Measurements from ENCODE around the gene CHD5.

The CHD5 gene

DNA sequence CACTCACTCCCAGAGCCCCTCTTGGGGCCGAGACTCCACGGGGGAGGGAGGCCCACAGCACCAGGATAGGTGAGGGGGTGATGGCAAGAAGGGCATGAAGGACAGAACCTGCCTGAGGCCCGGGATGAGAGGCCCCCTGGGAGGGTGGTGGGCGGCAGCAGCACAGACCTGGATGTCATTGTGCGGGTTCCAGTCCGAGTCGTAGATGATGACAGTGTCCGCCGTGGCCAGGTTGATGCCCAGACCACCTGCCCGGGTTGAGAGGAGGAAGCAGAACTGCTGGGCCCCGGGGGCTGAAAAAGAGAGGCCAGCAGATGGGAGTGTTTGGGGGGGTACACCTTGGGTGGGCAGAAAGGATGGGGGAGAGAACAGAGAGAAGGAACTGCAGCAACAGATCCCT lies 50.1 kb downstream of the CHD5 start:
- no peak for DNase-seq

DNA sequence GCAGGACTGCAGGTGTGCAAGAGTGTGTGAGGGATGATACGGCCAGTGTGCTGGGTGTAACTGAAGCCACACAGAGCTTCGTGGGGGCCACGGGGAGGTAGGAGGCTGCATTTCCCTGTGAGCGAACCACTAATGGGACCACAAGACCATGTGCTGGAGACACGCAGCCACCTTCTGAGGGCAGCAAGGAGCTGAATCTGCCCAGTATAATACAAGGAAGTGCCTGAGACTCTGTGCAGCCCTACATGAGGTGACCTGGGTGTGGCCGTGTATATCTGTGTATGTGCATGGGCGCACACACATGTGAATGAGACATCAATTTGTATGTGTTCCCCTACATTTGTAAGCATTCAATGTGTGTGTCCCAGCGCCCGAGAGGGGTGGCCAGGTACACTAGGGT lies 50.8 kb downstream of the CHD5 start:
- no peak for DNase-seq

GRCh38 chr1:6128276-6129081 lies 51.6 kb downstream of the CHD5 start:
- no peak for DNase-seq

GRCh38 chr1:6127587-6128163 lies 52.4 kb downstream of the CHD5 start:
- DNase-seq, result peak; percentile 60

DNA sequence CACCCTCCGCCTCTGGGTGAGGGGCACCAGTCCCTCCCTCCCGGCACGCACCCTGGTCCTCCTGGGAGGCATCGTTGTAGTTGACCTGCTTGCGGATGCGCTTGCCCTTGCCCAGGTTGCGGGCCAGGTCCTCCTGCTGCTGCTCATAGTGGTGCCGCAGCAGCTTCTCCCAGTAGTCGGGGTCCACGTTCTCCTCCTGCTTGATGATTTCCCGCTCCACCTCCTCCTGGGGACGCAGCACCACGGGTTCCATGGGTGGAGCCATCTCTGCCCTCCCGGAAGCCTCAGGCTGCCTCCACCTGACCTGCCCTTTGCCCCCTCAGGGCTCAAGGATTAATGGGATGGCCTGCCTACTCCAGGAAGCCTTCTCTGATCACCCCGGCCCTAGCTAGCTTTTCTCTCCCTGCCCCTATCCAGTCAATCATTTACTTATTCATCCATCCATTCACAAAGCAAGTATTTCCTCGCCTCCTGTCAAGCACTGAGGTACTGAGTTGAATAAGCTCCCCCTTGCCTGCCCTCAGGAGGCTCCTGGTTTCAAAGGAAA lies 53.5 kb downstream of the CHD5 start:
- no peak for DNase-seq

GRCh38 chr1:6126028-6126427 lies 54.1 kb downstream of the CHD5 start:
- DNase-seq, result no peak

DNA sequence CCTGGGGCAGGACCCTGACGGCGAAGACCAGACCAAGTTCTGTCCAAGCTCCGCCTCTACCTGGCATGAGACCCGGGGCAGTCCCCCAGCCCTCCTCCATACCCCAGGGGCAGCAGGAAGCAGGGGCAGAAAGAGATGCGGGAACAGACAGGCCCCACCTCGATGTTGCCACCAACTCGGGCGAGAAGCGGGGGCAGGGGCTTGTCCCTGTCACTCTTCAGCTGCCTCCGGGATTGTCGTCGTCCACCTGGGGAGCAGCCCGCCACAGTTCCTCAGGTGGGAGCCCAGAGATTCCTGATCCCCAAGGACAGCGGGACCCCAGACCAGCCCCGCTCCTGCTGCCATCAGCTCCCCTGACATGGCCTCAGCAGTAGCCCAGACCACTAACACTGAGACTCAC lies 54.8 kb downstream of the CHD5 start:
- no peak for DNase-seq

DNA sequence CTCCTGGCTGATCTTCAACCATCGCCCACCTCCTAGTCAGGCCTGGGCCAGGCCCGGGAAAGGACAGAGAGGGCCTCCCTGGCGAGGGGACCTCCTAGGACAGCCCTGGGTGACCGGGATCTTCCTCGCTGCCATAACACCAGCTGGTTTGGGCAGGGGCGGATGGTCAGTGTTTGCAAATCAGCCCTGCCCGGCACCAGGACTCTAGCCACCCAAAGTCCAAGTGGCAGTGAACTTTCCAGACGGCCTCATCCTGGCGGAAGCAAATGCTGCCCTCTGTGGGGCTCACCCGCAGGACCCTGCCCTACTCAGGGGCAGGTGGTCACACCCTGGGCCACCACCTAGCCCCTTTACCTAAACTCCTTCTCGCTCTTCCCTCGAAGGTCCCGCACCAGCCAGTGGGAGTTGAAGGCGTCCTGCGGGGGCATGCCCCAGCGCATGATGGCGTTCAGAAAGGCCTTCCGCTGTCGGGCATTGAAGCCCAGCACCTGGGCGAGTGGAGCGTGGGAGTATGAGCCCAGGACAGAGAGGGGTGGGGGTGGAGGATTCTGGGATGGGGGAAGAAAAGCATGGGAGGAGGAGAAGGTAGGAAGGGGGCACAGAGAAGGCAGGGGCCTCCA lies 55.3 kb downstream of the CHD5 start:
- no peak for DNase-seq

- no peak for DNase-seq
These were observed 55.8 kb downstream of the CHD5 start for GRCh38 chr1:6124341-6124740.

- DNase-seq, result no peak
These were observed 56.3 kb downstream of the CHD5 start for GRCh38 chr1:6123816-6124215.

GRCh38 chr1:6123083-6123482 lies 57.0 kb downstream of the CHD5 start:
- no peak for DNase-seq

DNA sequence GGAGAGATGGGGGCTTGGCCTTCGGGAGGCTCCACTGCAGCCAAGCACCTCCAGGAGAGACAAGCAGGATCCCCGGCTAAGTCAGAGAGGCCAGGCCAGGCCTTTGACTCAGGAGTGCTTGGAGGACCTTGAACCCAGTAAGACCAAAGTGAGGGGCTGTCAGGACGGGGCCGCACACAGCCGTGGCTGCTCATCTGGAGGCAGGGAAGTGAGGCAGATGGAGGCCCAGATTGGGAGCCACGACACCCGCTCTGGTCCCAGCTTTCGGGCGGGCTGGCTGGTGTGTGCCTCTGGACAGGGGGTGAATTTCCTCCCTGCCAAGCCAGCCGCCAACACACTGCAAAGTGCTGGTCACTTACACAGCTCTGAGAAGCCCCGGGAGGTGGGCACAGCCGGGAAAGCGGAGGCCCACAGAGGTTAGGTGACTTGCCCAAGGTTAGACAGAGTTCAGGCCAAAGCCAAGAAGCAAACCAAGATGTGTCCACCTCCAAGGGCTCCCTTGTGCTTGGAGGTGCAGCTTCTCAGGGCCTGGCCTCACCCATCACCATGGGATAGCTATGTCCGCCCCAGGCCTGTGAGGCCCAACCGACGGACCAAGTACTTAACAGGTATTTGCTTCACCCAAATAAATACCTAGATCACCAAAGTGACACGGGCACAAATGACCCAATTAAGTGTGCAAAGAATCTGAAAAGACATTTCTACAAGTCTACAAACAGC lies 58.3 kb downstream of the CHD5 start:
- no peak for DNase-seq

- no peak for DNase-seq
These were observed 59.1 kb downstream of the CHD5 start for GRCh38 chr1:6121021-6121421.

GRCh38 chr1:6118415-6118814 lies 61.7 kb downstream of the CHD5 start:
- DNase-seq, result no peak

GRCh38 chr1:6117624-6118023 lies 62.5 kb downstream of the CHD5 start:
- DNase-seq, result no peak

GRCh38 chr1:6117064-6117463 lies 63.1 kb downstream of the CHD5 start:
- DNase-seq, result no peak

GRCh38 chr1:6116137-6116536 lies 64.0 kb downstream of the CHD5 start:
- DNase-seq, result no peak

- no peak for DNase-seq
These were observed 66.4 kb downstream of the CHD5 start for GRCh38 chr1:6113745-6114144.

GRCh38 chr1:6113116-6113515 lies 67.0 kb downstream of the CHD5 start:
- no peak for DNase-seq

DNA sequence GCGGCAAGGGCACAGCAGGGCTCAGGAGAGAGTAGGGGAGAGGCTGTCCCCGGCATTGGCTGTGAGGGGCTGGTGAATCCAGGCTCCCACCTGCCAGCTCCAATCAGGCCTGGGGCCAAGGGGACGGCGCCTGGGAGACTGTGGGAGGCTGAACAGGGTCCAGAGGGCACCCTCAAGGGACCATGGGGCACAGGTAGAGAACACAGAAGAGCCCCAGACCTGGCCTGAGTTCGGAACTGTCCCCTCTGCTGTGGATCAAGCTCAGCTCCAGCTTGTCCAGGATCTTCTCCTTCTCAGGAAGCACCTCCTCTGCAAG lies 67.5 kb downstream of the CHD5 start:
- no peak for DNase-seq

DNA sequence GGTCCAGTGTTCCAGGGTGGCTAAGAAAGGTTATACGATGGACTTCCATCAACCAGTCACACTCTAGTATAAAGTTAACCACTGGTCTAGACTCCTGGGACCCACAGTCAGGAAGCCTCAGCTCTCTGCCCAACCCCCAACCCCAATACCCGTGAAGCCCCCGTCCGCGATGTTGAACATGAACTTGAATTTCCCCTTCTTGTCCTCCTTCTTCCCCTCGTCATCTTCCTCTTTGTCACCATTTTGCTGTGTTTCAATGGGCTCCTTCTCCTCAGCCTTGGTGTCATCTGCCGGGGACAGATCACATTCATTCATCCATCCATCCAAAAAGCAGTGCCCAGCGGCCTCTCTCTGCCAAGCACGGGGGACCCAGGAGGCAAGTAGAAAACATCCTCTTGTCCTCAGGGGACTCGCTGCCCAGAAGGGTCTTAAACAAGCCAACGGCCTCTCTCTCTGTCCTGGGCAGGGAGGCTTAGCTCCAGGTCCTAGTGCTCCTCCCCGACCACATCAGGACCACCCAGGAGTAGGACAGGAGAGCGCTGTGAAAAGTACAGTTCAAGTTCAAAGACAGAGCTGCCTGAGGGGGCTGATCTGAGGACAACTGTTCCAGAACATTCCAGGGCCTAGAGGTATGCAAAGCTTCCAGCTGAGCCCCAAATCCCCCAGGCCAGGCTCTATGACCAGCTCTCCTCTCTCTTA lies 68.0 kb downstream of the CHD5 start:
- no peak for DNase-seq

DNA sequence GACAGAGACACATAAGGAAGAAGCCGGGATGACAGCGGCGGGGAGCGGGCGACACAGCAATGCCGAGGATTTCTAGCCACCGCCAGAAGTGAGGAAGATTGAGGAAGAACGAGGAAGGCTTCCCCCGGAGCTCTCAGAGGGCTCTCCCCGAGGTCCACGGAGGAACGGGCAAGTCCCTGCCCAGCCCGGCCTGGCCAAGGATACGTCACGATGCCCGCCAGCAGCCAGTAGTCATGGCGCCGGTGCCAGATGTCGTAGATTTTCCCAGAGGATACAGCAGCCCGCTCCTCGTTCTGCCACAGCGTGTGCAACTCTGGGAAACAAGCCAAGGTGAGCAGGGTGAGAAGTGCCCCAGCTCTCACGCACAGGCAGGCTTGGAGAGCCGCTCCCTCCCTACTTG lies 68.5 kb downstream of the CHD5 start:
- DNase-seq, result no peak

DNA sequence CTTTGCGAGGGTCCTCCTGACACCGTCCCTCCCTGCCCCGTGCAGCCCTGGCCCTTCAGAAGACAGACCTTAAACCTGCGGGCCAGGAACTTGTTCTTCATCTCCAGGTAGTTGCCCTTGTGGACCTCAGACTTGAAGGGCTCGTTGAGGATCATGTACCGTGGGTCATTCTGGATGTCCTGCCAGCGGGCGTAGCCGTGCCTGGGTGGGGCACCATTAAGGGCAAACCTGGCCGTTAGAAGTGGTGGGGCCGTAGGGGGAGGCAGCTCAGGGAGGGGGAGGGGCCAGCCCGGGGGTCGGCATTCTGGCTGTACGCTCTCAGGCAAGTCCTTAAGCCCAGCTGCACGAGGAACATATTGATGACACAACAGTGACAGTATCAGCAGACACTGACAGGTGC lies 69.8 kb downstream of the CHD5 start:
- DNase-seq, result no peak
